Activated CD8-positive, alpha-beta T cell treated with anti-CD3 and anti-CD28 coated beads for 36 hours (primary cell): Measurements from ENCODE around the gene BBOF1. TPM values are rescaled to one million over a fixed set of nuclear protein-coding genes. Genes with fewer than 3 reads are reported as not detected.

ENCODE experiments used
- ATAC-seq: fragments of 200-7000 bp; cut with Tn5 transposase; one replicate; pipeline ENCODE4 v1.10.0; 2021; ENCODE audit warnings: mild to moderate bottlenecking, moderate library complexity
- CTCF ChIA-PET: fragments of 350-600 bp; sonication (Branson Sonifier 250); formaldehyde crosslinking; loops from one replicate; lab custom pipeline; 2021; ENCODE audit warnings: antibody characterized with exemption; lab: Charles Lee
- POLR2A ChIA-PET: fragments of 350-600 bp; sonication (Branson Sonifier 250); formaldehyde crosslinking; loops from one replicate; lab custom pipeline; 2021; ENCODE audit warnings: antibody characterized with exemption; lab: Charles Lee
- DNase-seq: peaks from one replicate; pipeline ENCODE4 v3.0.0-alpha.2; 2020
- H3K27ac Mint-ChIP-seq: one replicate; pipeline ENCODE4 v1.8.0; 2021; ENCODE audit warnings: mild to moderate bottlenecking, mixed read lengths
- H3K27me3 Mint-ChIP-seq: one replicate; pipeline ENCODE4 v1.8.0; 2021; ENCODE audit warnings: mixed read lengths
- H3K36me3 Mint-ChIP-seq: one replicate; pipeline ENCODE4 v1.8.0; 2021; ENCODE audit warnings: low read depth, mixed read lengths
- H3K4me1 Mint-ChIP-seq: one replicate; pipeline ENCODE4 v1.8.0; 2021; ENCODE audit warnings: low read depth, mixed read lengths
- H3K4me3 Mint-ChIP-seq: one replicate; pipeline ENCODE4 v1.8.0; 2021; ENCODE audit warnings: mild to moderate bottlenecking, moderate library complexity, mixed read lengths
- H3K9me3 Mint-ChIP-seq: one replicate; pipeline ENCODE4 v1.8.0; 2021; ENCODE audit warnings: mixed read lengths
- CTCF ChIP-seq: fragments of 200-600 bp; IDR thresholded peaks from one replicate; pipeline ENCODE4 v1.8.0; 2022; ENCODE audit warnings: antibody characterized with exemption, mild to moderate bottlenecking
- intact Hi-C: fragments of 100-400 bp; cut with micrococcal nuclease; formaldehyde crosslinking; loops from one replicate; pipeline ENCODE4 v1.10.0; 2022
- total RNA-seq, 2 experiments: library from RNA; stranded (reverse); gene quantifications; one replicate each; pipeline ENCODE4 v1.2.3, GENCODE V29; 2021

The BBOF1 gene
- total RNA-seq, 2 experiments from 2014 or later: 1.2 TPM

GRCh38 chr14:74042296-74042695, 23.1 kb downstream of the BBOF1 start:
- Mint-ChIP-seq H3K9me3 (no peaks in the 10 kb centered on the region), H3K4me3 (no peak overlapping the region), H3K36me3 (no peaks in the 10 kb centered on the region), H3K4me1 (no peaks in the 10 kb centered on the region), H3K27ac (no peak overlapping the region), H3K27me3 (no peaks in the 10 kb centered on the region)
- no peak for ATAC-seq
- intact Hi-C loops: no loop called here
- ChIA-PET POLR2A (no interaction called here), CTCF (interaction anchor here (1.7 kb wide), 1 partner anchor 11 kb away, joined by 6 read pairs; no protein-coding TSS in a partner anchor)
- no peak for DNase-seq
- TF ChIP-seq CTCF: no peak

- Mint-ChIP-seq H3K27ac (no peak overlapping the region), H3K4me3 (no peak overlapping the region), H3K36me3 (no peaks in the 10 kb centered on the region), H3K27me3 (no peaks in the 10 kb centered on the region), H3K9me3 (no peaks in the 10 kb centered on the region), H3K4me1 (no peaks in the 10 kb centered on the region)
- POLR2A ChIA-PET: no interaction called here
- DNase-seq (no peak), ATAC-seq (no peak)
- CTCF ChIA-PET: no interaction called here
- TF ChIP-seq CTCF: no peak
- intact Hi-C loops: no loop called here
These were observed 26.4 kb downstream of the BBOF1 start for GRCh38 chr14:74045522-74045921.

- no peaks in the 10 kb centered on the region for H3K4me1 Mint-ChIP-seq
- TF ChIP-seq CTCF: no peak
- H3K27ac Mint-ChIP-seq: no peak overlapping the region
- intact Hi-C loops: no loop called here
- H3K9me3 Mint-ChIP-seq: no peaks in the 10 kb centered on the region
- no peak for DNase-seq
- no peak for ATAC-seq
- ChIA-PET POLR2A (no interaction called here), CTCF (interaction anchor here (0.6 kb wide), 1 partner anchor 16 kb away, joined by 3 read pairs; no protein-coding TSS in a partner anchor)
- H3K27me3 Mint-ChIP-seq: no peaks in the 10 kb centered on the region
- no peaks in the 10 kb centered on the region for H3K36me3 Mint-ChIP-seq
- H3K4me3 Mint-ChIP-seq: no peak overlapping the region
These were observed 29.1 kb downstream of the BBOF1 start for GRCh38 chr14:74048281-74048680.

GRCh38 chr14:74049876-74050495, 30.8 kb downstream of the BBOF1 start:
- Mint-ChIP-seq H3K27me3 (no peaks in the 10 kb centered on the region), H3K27ac (no peak overlapping the region), H3K4me1 (no peaks in the 10 kb centered on the region), H3K36me3 (no peaks in the 10 kb centered on the region), H3K4me3 (no peak overlapping the region), H3K9me3 (no peaks in the 10 kb centered on the region)
- ChIA-PET POLR2A (no interaction called here), CTCF (no interaction called here)
- DNase-seq: no peak
- ATAC-seq: no peak
- intact Hi-C loops: no loop called here
- no peak for TF ChIP-seq CTCF

GRCh38 chr14:74062809-74063150, 43.6 kb downstream of the BBOF1 start:
- no peaks in the 10 kb centered on the region for H3K9me3 Mint-ChIP-seq
- intact Hi-C loops: no loop called here
- TF ChIP-seq CTCF: no peak
- H3K4me3 Mint-ChIP-seq: no peak overlapping the region
- ATAC-seq (no peak), DNase-seq (no peak)
- CTCF ChIA-PET: interaction anchor here (1.0 kb wide), 1 partner anchor 492 kb away, joined by 3 read pairs; no protein-coding TSS in a partner anchor
- H3K27me3 Mint-ChIP-seq: no peaks in the 10 kb centered on the region
- POLR2A ChIA-PET: no interaction called here
- no peak overlapping the region for H3K27ac Mint-ChIP-seq
- H3K4me1 Mint-ChIP-seq: no peaks in the 10 kb centered on the region
- peaks cover 3% of the 10 kb centered on the region for H3K36me3 Mint-ChIP-seq
